Type B pancreatic cell (in vitro differentiated cells): ENCODE results near the gene DDB1. TPM values are rescaled to one million over a fixed set of nuclear protein-coding genes. Genes with fewer than 3 reads are reported as not detected.

Experiments
- DNase-seq: peaks from one replicate; pipeline ENCODE4 v3.0.0; 2021; ENCODE audit warnings: mixed read lengths; ENCODE audit not compliant: unreplicated experiment; ENCODE audit errors: extremely low spot score
- H3K27ac Mint-ChIP-seq: 2 replicates; pipeline ENCODE4 v1.8.0; 2021; ENCODE audit warnings: mild to moderate bottlenecking, mixed read lengths
- H3K27me3 Mint-ChIP-seq: 2 replicates; pipeline ENCODE4 v1.8.0; 2021; ENCODE audit warnings: mixed read lengths
- H3K36me3 Mint-ChIP-seq: 2 replicates; pipeline ENCODE4 v1.8.0; 2021; ENCODE audit warnings: mixed read lengths
- H3K4me1 Mint-ChIP-seq: one replicate; pipeline ENCODE4 v1.8.0; 2021; ENCODE audit warnings: mixed read lengths; ENCODE audit not compliant: unreplicated experiment
- H3K4me3 Mint-ChIP-seq: 2 replicates; pipeline ENCODE4 v1.8.0; 2021; ENCODE audit warnings: mild to moderate bottlenecking, mixed read lengths
- H3K9me3 Mint-ChIP-seq: 2 replicates; pipeline ENCODE4 v1.8.0; 2021; ENCODE audit warnings: mixed read lengths
- CTCF ChIP-seq: fragments of 200-600 bp; sonication (generic); conservative IDR thresholded peaks from 2 replicates; pipeline ENCODE4 v1.5.0; 2021; ENCODE audit warnings: antibody characterized with exemption, mild to moderate bottlenecking
- total RNA-seq: library from RNA; stranded (reverse); gene quantifications from 2 replicates; pipeline ENCODE4 v1.2.1, GENCODE V29; 2021; ENCODE audit warnings: low replicate concordance

Gene DDB1
- total RNA-seq, 1 donor from 2014 or later, result 279 TPM

DNA sequence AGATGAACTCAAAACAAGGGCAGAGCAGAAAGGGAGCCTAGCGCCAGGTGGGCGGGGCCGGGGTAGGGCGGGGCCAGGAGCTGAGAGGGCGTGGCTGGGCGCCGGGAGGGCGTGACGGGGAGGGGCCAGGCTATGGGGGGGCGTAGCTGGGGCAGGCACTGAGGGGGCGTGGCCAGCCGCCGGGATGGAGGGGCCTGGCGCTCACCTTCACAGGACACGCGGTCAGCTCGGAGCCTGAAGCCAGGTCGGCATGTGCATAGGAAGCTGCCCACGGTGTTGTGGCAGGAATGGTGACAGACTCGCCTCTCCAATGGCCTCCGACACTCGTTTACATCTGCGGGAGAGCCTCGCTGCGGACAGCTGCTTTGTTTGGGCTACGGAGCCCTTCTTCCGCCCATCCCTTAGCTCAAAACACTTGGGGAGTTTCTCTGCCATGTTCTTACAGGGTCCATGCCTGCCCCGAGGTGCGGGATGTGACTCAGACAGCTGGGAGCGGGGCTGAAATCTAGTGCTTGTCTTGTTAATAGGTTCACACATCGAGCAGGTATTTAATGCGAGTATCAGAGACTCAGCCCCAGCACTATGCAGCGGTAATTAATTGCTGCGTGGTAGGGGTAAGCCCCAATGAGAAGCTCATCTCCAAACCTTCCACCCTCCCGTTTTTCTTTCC is 51.2 kb downstream of the DDB1 start:
- peaks cover 20% of the 10 kb centered on the region for H3K36me3 Mint-ChIP-seq
- peaks cover 8% of the 10 kb centered on the region for H3K4me1 Mint-ChIP-seq
- no peak overlapping the region for H3K4me3 Mint-ChIP-seq
- H3K27me3 Mint-ChIP-seq, result no peaks in the 10 kb centered on the region
- TF ChIP-seq CTCF, result no peak
- no peaks in the 10 kb centered on the region for H3K9me3 Mint-ChIP-seq
- H3K27ac Mint-ChIP-seq, result no peak overlapping the region
- DNase-seq, result no peak

DNA sequence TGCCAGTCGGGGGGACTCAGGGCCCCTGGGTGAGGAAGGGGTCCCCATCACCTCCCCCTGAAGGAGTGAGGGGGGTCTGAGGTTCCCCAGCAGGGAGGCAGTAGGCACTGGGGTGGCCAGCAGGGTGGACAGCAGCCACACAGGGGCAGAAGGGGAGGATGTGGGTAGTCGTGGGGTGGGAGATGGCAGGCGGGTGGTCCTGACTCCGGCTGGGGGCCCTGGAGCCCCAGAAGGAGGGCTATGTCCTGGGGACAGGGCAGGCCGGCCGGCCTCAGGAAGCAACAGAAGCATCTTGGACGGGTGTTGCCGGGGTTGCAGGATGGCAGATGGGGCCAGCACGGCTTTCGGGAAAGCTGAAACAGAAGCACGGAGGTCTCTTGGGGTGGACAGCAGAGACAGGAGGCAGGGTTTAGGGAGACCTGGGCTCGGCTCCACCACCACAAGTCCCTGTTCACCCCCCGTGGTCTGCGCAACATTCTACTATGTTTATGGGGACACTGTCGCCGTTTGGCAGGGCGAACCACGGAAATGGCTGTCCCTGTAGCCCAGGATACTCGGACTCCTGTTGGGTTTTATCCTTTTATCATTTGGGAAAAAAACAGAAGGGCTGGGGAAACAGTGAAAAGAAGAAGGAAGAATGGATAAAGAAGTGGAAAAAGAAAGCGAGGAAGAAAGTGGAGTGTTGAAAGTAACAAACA is 51.9 kb downstream of the DDB1 start:
- DNase-seq, result no peak
- Mint-ChIP-seq H3K9me3 (no peaks in the 10 kb centered on the region), H3K4me3 (peak overlapping the region; percentile 47), H3K27me3 (no peaks in the 10 kb centered on the region), H3K4me1 (peaks cover 8% of the 10 kb centered on the region), H3K36me3 (peaks cover 19% of the 10 kb centered on the region), H3K27ac (no peak overlapping the region)
- TF ChIP-seq CTCF, result no peak

DNA sequence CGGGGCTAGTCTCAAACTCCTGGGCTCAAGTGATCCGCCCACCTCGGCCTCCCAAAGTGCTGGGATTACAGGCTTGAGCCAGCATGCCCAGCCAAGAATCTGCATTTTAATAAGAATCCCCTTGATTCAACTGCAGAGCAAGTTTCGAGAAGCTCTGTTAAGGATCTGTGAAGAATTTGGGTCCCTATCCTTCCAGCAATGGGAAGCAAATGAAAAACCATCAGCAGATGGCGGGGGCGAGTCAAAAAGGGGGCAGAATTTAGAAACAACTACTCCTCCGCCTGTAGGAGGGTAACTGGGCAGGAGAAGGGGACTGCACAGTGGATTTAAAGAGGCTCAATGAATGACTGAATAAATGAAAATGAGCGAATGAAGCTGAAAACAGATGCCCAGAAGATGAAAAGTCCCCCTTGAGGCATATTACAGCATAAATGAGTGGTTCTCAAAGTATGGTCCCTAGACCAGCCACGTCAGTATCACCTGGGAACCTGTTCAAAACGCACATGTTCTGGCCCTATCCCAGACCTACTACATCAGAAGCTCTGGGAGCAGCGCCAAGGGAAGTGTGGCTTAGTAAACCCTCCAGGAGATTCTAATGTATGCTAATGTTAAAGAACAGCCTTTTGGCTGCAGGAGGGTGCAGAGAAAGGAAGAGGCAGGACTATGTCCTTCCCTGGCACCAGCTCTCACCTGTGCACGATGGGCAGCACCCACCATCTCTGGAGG is 52.8 kb downstream of the DDB1 start:
- H3K9me3 Mint-ChIP-seq, result no peaks in the 10 kb centered on the region
- H3K27ac Mint-ChIP-seq, result no peak overlapping the region
- no peaks in the 10 kb centered on the region for H3K27me3 Mint-ChIP-seq
- TF ChIP-seq CTCF, result no peak
- no peak for DNase-seq
- H3K4me3 Mint-ChIP-seq, result no peak overlapping the region
- peaks cover 8% of the 10 kb centered on the region for H3K4me1 Mint-ChIP-seq
- peaks cover 13% of the 10 kb centered on the region for H3K36me3 Mint-ChIP-seq

GRCh38 chr11:61278001-61278470 is 54.9 kb downstream of the DDB1 start:
- no peak for TF ChIP-seq CTCF
- Mint-ChIP-seq H3K4me1 (peaks cover 8% of the 10 kb centered on the region), H3K36me3 (peaks cover 3% of the 10 kb centered on the region), H3K27ac (peak overlapping the region; percentile 29), H3K4me3 (peak overlapping the region; percentile 57), H3K9me3 (no peaks in the 10 kb centered on the region), H3K27me3 (no peaks in the 10 kb centered on the region)
- no peak for DNase-seq

DNA sequence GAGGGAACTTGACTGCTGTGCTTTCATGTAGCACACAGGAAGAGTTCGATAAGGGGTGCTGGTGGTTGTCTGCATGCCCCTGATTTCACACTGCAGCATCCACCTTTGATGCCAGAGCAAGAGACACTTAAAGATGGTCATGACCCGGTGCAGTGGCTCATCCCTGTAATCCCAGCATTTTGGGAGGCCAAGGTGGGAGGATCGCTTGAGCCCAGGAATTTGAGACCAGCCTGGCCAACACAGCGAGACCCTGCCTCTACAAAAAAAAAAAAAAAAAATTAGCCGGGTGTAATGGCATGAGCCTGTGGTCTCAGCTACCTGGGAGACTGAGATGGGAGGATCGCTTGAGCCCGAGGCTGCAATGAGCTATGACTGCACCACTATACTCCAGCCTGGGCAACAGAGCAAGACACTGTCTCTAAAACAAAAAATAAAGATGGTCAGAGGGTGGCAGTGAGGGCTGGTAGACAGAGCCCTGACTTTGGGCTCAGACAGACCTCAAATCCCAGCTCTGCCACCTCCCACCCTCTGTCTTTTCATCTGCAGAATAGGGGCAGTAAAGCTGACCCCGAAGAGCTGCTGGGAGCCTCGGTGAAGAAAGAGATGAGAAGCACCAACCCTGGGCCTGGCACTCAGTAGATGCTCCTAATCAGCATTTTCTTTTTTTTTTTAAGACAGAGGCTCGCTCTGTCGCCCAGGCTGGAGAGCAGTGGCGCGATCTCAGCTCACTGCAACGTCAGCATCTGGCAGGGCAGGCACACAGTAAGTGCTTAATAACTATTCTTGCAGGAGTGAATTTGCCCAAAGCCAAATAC is 55.5 kb downstream of the DDB1 start:
- no peaks in the 10 kb centered on the region for H3K9me3 Mint-ChIP-seq
- DNase-seq, result no peak
- TF ChIP-seq CTCF, result no peak
- H3K36me3 Mint-ChIP-seq, result peaks cover 3% of the 10 kb centered on the region
- H3K4me1 Mint-ChIP-seq, result peaks cover 8% of the 10 kb centered on the region
- H3K27me3 Mint-ChIP-seq, result no peaks in the 10 kb centered on the region
- no peak overlapping the region for H3K4me3 Mint-ChIP-seq
- H3K27ac Mint-ChIP-seq, result no peak overlapping the region
